Left lung (tissue), 10 donors: Measurements from ENCODE around the gene ERAP2. TPM values are rescaled to one million over a fixed set of nuclear protein-coding genes. Genes with fewer than 3 reads are reported as not detected.

Source experiments
- ATAC-seq: fragments of 200-7000 bp; cut with Tn5 transposase; one replicate; pipeline ENCODE4 v1.9.1; 2020; ENCODE audit warnings: moderate library complexity
- DNase-seq, 4 donors: peaks; one replicate each; pipeline ENCODE4 v3.0.0-alpha.2; 2013 to 2020
- H3K27ac ChIP-seq, 2 donors: fragments of 200-600 bp; sonication (generic) in 1 of 2; one replicate each; pipeline versions ENCODE4 v1.5.0 to v1.8.0; 2020 to 2021
- H3K27me3 ChIP-seq, 2 donors: fragments of 200-600 bp; sonication (generic) in 1 of 2; one replicate each; pipeline versions ENCODE4 v1.5.0 to v1.8.0; 2020 to 2021
- H3K36me3 ChIP-seq, 2 donors: fragments of 200-600 bp; sonication (generic) in 1 of 2; one replicate each; pipeline versions ENCODE4 v1.5.0 to v1.8.0; 2020 to 2021
- H3K4me1 ChIP-seq, 2 donors: fragments of 200-600 bp; one replicate each; pipeline ENCODE4 v1.8.0; 2021
- H3K4me3 ChIP-seq, 2 donors: fragments of 200-600 bp; sonication (generic) in 1 of 2; one replicate each; pipeline versions ENCODE4 v1.5.0 to v1.8.0; 2020 to 2021; ENCODE audit warnings: mild to moderate bottlenecking in 1 of 2
- H3K9me3 ChIP-seq, 2 donors: fragments of 200-600 bp; sonication (generic) in 1 of 2; one replicate each; pipeline versions ENCODE4 v1.5.0 to v1.8.0; 2020 to 2021
- intact Hi-C, 2 donors: fragments of 100-400 bp; cut with DNase I; formaldehyde crosslinking; loops; one replicate each; pipeline versions ENCODE4 v1.11.2 to v1.14.2; 2022
- polyA plus RNA-seq, 6 donors: library from polyadenylated mRNA; unstranded; fragments of 120-200 nt; gene quantifications; one replicate each; pipeline ENCODE4 v1.2.1, GENCODE V29; 2013; ENCODE audit not compliant: insufficient read length in 6 of 6
- total RNA-seq, 2 donors: library from RNA; stranded (reverse); fragmentation: NEBNext Ultra II Directional; extraction: Animal tissue kit (Norgen Biotek cat#: 25700); gene quantifications; one replicate each; pipeline ENCODE4 v1.2.1, GENCODE V29; 2021
- TF ChIP-seq, protein P1 (sequence below), 2 donors: fragments of 200-600 bp; sonication (generic) in 1 of 2; IDR thresholded peaks; one replicate each; pipeline versions ENCODE4 v1.5.0 to v1.8.0; 2021; ENCODE audit warnings: antibody characterized with exemption in 2 of 2
- donor health status: DM: no; HTN: yes; CAD: no.
- donor health status: DM: no; HTN: no; CAD: no.

The ERAP2 gene
- total and polyA plus RNA-seq, 8 donors: 17.0 to 40.6 (median 28.1) TPM

DNA sequence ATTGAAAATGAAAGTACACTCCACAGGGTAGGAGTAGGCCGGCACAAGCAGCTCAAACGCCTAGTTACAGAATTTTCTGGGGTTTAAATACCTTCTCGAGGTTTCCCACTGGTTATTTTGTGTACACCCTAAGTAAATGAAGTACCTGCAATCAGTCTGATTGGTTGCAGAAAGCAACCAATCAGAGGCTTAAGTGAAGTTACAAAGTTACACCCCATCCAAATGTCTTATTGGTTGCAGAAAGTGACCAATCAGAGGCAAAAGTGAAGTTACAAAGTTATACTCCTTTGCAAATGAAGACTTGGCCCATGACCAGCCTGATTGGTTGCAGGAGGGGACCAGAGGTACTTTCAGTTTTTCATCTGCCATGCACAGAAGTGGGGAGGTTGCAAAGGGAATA, 33.2 kb upstream of the ERAP2 start:
- H3K27ac ChIP-seq: no peak overlapping the region
- H3K4me3 ChIP-seq: no peak overlapping the region
- no peak for ATAC-seq
- no peaks in the 10 kb centered on the region for H3K27me3 ChIP-seq
- TF ChIP-seq, protein P1, sequence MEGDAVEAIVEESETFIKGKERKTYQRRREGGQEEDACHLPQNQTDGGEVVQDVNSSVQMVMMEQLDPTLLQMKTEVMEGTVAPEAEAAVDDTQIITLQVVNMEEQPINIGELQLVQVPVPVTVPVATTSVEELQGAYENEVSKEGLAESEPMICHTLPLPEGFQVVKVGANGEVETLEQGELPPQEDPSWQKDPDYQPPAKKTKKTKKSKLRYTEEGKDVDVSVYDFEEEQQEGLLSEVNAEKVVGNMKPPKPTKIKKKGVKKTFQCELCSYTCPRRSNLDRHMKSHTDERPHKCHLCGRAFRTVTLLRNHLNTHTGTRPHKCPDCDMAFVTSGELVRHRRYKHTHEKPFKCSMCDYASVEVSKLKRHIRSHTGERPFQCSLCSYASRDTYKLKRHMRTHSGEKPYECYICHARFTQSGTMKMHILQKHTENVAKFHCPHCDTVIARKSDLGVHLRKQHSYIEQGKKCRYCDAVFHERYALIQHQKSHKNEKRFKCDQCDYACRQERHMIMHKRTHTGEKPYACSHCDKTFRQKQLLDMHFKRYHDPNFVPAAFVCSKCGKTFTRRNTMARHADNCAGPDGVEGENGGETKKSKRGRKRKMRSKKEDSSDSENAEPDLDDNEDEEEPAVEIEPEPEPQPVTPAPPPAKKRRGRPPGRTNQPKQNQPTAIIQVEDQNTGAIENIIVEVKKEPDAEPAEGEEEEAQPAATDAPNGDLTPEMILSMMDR (IDR thresholded peaks at IDR 0.05): no peak
- no peaks in the 10 kb centered on the region for H3K4me1 ChIP-seq
- DNase-seq: no peak
- no peaks in the 10 kb centered on the region for H3K36me3 ChIP-seq
- H3K9me3 ChIP-seq: no peaks in the 10 kb centered on the region
- intact Hi-C loops: no loop called here

DNA sequence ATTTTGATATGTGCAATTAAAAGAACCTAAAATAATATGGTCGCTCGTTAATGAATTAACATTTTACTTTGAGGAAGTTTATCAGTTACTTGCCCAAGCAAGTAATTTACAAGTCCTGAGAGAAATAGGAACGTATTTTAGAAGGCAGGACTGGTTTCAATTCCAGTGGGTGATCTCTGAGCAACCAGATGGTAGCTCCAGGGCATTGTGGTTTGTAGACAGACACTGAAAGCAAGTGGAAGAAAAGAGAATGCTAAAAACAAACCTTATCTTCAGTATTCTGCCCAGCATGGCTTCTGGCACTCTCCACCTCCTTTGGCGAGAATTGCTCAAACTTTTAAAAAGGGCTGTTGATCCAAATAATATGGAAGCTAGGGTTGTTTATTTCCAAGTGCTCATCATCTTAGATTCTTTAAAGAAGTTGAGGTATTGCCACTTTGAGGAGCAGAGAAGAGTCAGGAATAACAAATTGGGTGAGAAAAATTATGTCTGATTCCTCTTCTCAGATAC, 31.8 kb upstream of the ERAP2 start:
- Histone ChIP-seq H3K4me3 (no peak overlapping the region), H3K27me3 (no peaks in the 10 kb centered on the region), H3K36me3 (no peaks in the 10 kb centered on the region), H3K27ac (no peak overlapping the region), H3K9me3 (no peaks in the 10 kb centered on the region), H3K4me1 (no peaks in the 10 kb centered on the region)
- DNase-seq: no peak
- ATAC-seq: no peak
- intact Hi-C loops: no loop called here
- TF ChIP-seq, protein P1 (IDR thresholded peaks at IDR 0.05): no peak

DNA sequence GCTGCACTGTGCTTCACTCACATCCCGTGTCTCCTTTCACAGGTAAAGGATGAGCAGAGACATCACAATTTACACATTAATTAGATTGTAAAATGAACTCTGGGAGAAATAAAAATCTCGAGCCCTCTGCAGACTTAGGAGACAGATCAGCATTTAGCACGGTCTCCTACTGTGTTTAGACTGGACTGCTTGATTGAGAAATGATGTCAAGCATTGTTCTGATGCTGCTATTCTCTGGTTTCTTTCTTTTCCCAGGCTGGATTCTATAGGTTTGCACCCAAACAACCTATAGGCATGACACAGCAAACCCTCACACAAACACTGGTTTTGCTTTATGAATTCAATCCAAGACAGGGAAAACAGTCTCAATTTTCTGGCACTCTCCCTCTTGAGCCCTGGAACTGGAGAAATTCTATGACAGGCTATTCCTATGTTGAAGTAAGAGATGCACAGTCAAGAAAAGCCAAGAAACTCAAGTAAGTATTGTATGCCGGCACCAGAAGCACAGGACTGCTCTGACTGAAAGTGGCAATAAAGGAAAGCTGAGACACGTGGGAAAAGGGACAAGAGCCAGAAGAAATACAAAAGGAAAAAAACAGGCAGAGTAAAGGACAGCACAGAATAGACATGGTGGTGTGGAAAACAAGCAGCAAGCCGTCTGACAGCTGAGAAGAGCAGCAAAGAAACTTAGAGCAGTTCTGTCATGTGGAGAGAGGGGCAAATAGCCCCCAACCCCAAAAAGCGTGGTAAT, 24.8 kb upstream of the ERAP2 start:
- ATAC-seq (no peak), DNase-seq (no peak)
- Histone ChIP-seq H3K36me3 (no peaks in the 10 kb centered on the region), H3K4me3 (no peak overlapping the region), H3K27me3 (no peaks in the 10 kb centered on the region), H3K9me3 (no peaks in the 10 kb centered on the region), H3K27ac (no peak overlapping the region), H3K4me1 (peaks cover 7% of the 10 kb centered on the region in 2 donors)
- TF ChIP-seq, protein P1 (IDR thresholded peaks at IDR 0.05): no peak
- intact Hi-C loops: no loop called here

DNA sequence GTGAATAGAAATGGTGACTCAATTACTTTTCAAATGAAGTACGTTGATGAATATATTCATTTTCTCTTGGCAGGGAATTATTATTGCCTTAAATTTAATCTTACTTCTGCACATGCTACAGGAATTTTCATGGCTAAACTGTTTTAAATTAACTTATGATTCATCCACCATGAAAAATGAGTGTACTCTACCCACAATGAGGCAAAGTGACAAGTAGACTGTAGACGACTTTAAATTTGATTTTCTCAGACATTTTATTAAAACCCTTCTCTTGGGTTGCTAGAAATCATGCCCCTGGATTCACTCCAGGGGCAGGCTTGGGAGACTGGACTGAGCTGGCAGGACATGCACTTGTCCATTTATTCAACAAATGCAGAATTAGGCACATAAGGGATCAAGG, 23.5 kb upstream of the ERAP2 start:
- ATAC-seq: no peak
- TF ChIP-seq, protein P1 (IDR thresholded peaks at IDR 0.05): no peak
- Histone ChIP-seq H3K27me3 (no peaks in the 10 kb centered on the region), H3K27ac (no peak overlapping the region), H3K4me1 (peaks cover 7% of the 10 kb centered on the region in 2 donors), H3K9me3 (no peaks in the 10 kb centered on the region), H3K4me3 (no peak overlapping the region), H3K36me3 (no peaks in the 10 kb centered on the region)
- intact Hi-C loops: no loop called here
- no peak for DNase-seq

DNA sequence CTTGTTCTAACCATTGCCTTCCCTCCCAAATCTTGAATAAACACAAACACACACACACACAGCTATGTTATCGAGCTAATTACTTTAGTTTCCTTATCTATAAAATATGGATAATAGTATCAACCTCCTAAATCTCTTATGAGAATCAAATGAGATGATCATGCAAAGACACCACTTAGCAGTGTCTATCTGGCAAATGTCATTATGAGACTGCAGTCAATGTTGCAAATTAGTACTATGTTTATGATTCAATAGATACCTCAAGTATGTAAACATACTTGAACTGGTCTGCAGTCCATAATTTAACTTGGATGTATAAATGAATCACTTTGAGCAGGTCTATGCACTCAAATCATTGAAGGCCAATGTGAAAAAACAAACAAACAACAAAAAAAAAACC, 22.2 kb upstream of the ERAP2 start:
- H3K36me3 ChIP-seq: no peaks in the 10 kb centered on the region
- H3K4me3 ChIP-seq: no peak overlapping the region
- H3K4me1 ChIP-seq: peaks cover 7% of the 10 kb centered on the region in 2 donors
- DNase-seq (no peak), ATAC-seq (no peak)
- H3K27me3 ChIP-seq: no peaks in the 10 kb centered on the region
- H3K9me3 ChIP-seq: no peaks in the 10 kb centered on the region
- TF ChIP-seq, protein P1 (IDR thresholded peaks at IDR 0.05): no peak
- intact Hi-C loops: no loop called here
- no peak overlapping the region for H3K27ac ChIP-seq
